Panc1 (cell line): ENCODE measurements around the gene PRMT9. TPM values are rescaled to one million over a fixed set of nuclear protein-coding genes. Genes with fewer than 3 reads are reported as not detected.
A peak's percentile ranks its signal among the peaks of the same experiment; 100 is the strongest.

ENCODE experiments used
- ATAC-seq: fragments of 200-7000 bp; cut with Tn5 transposase; 2 replicates; pipeline ENCODE4 v1.9.1; 2020; ENCODE audit warnings: mild to moderate bottlenecking, moderate library complexity
- BruUV-seq: library from RNA; stranded (reverse); fragments of 400-500 nt; replicated peaks from 2 replicates; lab custom pipeline; 2021; lab: Mats Ljungman, UMichigan
- CTCF ChIA-PET: fragments of 300-600 bp; sonication (Branson Sonifier 250); formaldehyde crosslinking; loops from one replicate; lab custom pipeline; 2022; ENCODE audit warnings: antibody characterized with exemption; lab: Charles Lee
- POLR2A ChIA-PET: fragments of 300-600 bp; sonication (Branson Sonifier 250); formaldehyde crosslinking; loops from one replicate; lab custom pipeline; 2022; ENCODE audit warnings: antibody characterized with exemption; lab: Charles Lee
- DNase-seq: peaks from one replicate; pipeline ENCODE4 v3.0.0-alpha.2; 2010; ENCODE audit warnings: low read depth, low spot score
- H3K27ac ChIP-seq: 2 replicates; pipeline ENCODE4 v1.5.1; 2011; ENCODE audit warnings: mild to moderate bottlenecking, low read length, inconsistent platforms
- H3K27me3 ChIP-seq: fragments of 200-500 bp; sonication (Bioruptor generic); 2 replicates; pipeline ENCODE4 v1.6.0; 2014; ENCODE audit warnings: low read length, inconsistent platforms; ENCODE audit not compliant: control insufficient read depth, insufficient read depth
- H3K36me3 ChIP-seq: fragments of 200-500 bp; sonication (Bioruptor generic); 2 replicates; pipeline ENCODE4 v1.5.1; 2014; ENCODE audit warnings: inconsistent platforms, mild to moderate bottlenecking, low read length, moderate library complexity; ENCODE audit not compliant: control insufficient read depth, insufficient read depth
- H3K4me1 ChIP-seq: 2 replicates; pipeline ENCODE4 v1.5.1; 2011; ENCODE audit warnings: inconsistent platforms, mild to moderate bottlenecking, low read length, moderate library complexity; ENCODE audit not compliant: control insufficient read depth, insufficient read depth
- H3K4me3 ChIP-seq, 2 experiments: 2 replicates each; pipeline ENCODE4 v1.5.1; 2011 to 2012; ENCODE audit warnings: low read depth in 2 of 2, low read length in 2 of 2, mild to moderate bottlenecking in 2 of 2, inconsistent platforms in 1 of 2, moderate library complexity in 1 of 2
- H3K9me3 ChIP-seq: fragments of 200-500 bp; sonication (Bioruptor generic); 2 replicates; pipeline ENCODE4 v1.5.1; 2014; ENCODE audit warnings: low read depth, mild to moderate bottlenecking, inconsistent platforms, low read length, moderate library complexity; ENCODE audit not compliant: control insufficient read depth, insufficient read depth
- POLR2AphosphoS5 ChIP-seq: IDR thresholded peaks from 2 replicates; pipeline ENCODE4 v1.6.1; 2012; ENCODE audit warnings: mild to moderate bottlenecking, low read depth, low read length, moderate library complexity
- SIN3A ChIP-seq: IDR thresholded peaks from 2 replicates; pipeline ENCODE4 v1.6.1; 2012; ENCODE audit warnings: low read depth, mild to moderate bottlenecking, low read length, moderate library complexity, borderline replicate concordance; ENCODE audit not compliant: insufficient read depth
- TCF7L2 ChIP-seq: IDR thresholded peaks from 2 replicates; pipeline ENCODE4 v1.6.1; 2011; ENCODE audit warnings: mild to moderate bottlenecking, low read depth, low read length, inconsistent platforms
- in situ Hi-C: cut with HindIII; loops from 2 replicates; pipeline ENCODE4 v1.10.0; 2016; ENCODE audit warnings: low sequenced_read_pairs, low pct_unique_long_range_greater_than_20kb
- intact Hi-C: fragments of 100-400 bp; cut with micrococcal nuclease; formaldehyde crosslinking; loops from one replicate; pipeline ENCODE4 v1.10.0; 2022; ENCODE audit not compliant: unreplicated experiment
- total RNA-seq: library from RNA; stranded (reverse); gene quantifications from one replicate; pipeline ENCODE4 v1.2.1, GENCODE V29; 2021; ENCODE audit not compliant: unreplicated experiment
- TF ChIP-seq, protein P1 (sequence below): fragments of 450-650 bp; IDR thresholded peaks from 2 replicates; pipeline ENCODE4 v1.5.1; 2017; ENCODE audit warnings: mild to moderate bottlenecking
- TF ChIP-seq, protein P2 (sequence below), 2 experiments: IDR thresholded peaks; 2 replicates each; pipeline ENCODE4 v1.6.1; 2011 to 2012; ENCODE audit warnings: low read depth in 2 of 2, control low read depth in 1 of 2, low read length in 1 of 2, mild to moderate bottlenecking in 1 of 2, moderate library complexity in 1 of 2; ENCODE audit not compliant: insufficient read depth in 1 of 2

Gene PRMT9
- total RNA-seq, 1 experiment from 2014 or later = 4.4 TPM

DNA sequence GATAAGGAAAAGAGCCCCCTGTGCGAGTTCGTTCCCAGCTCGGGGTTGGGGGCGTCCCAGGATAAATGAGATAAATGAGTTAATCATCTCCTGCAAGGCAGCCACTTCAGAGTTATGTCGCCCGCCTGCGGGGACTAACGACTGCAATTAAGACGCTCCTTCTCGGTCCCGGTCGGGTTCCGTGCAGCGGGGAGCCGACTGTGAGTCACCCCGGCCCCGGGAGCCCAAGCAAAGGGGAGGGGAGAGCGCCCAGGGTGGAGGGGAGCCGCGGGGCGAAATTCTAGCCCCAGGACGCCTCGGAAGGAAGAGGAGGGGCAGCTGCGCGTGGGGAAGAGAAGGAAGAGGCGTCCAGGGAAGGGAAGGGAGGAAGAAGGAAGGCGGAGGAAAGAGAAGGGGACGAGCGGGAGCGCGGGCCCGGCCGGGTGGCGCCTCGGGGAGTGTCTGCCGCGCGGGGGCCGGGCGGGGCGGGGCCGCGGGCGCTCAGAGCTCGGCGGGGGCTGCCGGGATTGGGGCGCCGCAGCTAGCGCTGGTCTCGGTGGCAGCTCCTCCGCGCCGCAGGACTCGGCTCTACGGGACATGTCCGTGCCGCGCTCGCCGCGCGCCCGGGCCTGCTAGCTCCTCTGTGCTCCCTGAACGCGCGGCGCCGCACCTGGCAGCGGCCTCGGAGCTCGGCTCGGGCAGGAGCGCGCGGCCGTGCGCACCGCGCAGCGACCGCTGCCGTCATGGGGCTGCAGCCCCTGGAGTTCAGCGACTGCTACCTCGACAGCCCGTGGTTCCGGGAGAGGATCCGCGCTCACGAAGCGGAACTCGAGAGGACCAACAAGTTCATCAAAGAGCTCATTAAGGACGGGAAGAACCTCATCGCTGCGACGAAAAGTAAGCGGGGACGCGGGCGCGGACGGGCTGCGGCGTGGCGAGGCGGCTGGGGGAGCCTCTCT, 47.9 kb upstream of the PRMT9 start, which contains the start of gene ARHGAP10:
Gene ARHGAP10 (plus strand): TSS at position 509 of the 938 bp plus-strand sequence. CDS start 214 bp downstream, at position 723.
- ATAC-seq = peak; percentile 91
- no TSS peak for BruUV-seq
- H3K4me1 ChIP-seq = peaks cover 20% of the 10 kb centered on the region
- H3K27me3 ChIP-seq = no peaks in the 10 kb centered on the region
- peak within 1 kb of the TSS; percentile 71 to 88 for H3K4me3 ChIP-seq
- intact Hi-C loops = no loop called here
- H3K27ac ChIP-seq = peak within 1 kb of the TSS; percentile 83
- ChIA-PET POLR2A (interaction anchor here (0.6 to 0.7 kb wide), 2 partner anchors 49 to 56 kb away, joined by 5 to 18 read pairs; no protein-coding TSS in a partner anchor), CTCF (interaction anchor here (1.7 kb wide), 1 partner anchor 135 kb away, joined by 8 read pairs; no protein-coding TSS in a partner anchor)
- H3K9me3 ChIP-seq = no peaks in the 10 kb centered on the region
- no peak for DNase-seq
- in situ Hi-C loops = no loop called here
- TF ChIP-seq TCF7L2 = no peak; the same call in 1 of the 2 replicates
- TF ChIP-seq SIN3A = peak; percentile 50; the same call in 1 of the 2 replicates
- peak; percentile 34; the same call in 1 of the 2 replicates for TF ChIP-seq POLR2AphosphoS5
- TF ChIP-seq, protein P1, sequence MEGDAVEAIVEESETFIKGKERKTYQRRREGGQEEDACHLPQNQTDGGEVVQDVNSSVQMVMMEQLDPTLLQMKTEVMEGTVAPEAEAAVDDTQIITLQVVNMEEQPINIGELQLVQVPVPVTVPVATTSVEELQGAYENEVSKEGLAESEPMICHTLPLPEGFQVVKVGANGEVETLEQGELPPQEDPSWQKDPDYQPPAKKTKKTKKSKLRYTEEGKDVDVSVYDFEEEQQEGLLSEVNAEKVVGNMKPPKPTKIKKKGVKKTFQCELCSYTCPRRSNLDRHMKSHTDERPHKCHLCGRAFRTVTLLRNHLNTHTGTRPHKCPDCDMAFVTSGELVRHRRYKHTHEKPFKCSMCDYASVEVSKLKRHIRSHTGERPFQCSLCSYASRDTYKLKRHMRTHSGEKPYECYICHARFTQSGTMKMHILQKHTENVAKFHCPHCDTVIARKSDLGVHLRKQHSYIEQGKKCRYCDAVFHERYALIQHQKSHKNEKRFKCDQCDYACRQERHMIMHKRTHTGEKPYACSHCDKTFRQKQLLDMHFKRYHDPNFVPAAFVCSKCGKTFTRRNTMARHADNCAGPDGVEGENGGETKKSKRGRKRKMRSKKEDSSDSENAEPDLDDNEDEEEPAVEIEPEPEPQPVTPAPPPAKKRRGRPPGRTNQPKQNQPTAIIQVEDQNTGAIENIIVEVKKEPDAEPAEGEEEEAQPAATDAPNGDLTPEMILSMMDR = no peak
- TF ChIP-seq, protein P2, sequence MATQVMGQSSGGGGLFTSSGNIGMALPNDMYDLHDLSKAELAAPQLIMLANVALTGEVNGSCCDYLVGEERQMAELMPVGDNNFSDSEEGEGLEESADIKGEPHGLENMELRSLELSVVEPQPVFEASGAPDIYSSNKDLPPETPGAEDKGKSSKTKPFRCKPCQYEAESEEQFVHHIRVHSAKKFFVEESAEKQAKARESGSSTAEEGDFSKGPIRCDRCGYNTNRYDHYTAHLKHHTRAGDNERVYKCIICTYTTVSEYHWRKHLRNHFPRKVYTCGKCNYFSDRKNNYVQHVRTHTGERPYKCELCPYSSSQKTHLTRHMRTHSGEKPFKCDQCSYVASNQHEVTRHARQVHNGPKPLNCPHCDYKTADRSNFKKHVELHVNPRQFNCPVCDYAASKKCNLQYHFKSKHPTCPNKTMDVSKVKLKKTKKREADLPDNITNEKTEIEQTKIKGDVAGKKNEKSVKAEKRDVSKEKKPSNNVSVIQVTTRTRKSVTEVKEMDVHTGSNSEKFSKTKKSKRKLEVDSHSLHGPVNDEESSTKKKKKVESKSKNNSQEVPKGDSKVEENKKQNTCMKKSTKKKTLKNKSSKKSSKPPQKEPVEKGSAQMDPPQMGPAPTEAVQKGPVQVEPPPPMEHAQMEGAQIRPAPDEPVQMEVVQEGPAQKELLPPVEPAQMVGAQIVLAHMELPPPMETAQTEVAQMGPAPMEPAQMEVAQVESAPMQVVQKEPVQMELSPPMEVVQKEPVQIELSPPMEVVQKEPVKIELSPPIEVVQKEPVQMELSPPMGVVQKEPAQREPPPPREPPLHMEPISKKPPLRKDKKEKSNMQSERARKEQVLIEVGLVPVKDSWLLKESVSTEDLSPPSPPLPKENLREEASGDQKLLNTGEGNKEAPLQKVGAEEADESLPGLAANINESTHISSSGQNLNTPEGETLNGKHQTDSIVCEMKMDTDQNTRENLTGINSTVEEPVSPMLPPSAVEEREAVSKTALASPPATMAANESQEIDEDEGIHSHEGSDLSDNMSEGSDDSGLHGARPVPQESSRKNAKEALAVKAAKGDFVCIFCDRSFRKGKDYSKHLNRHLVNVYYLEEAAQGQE (IDR thresholded peaks at IDR 0.05; ENCODE audit: insufficient read depth in 1 of 2, low read depth in 2 of 2, low read length in 1 of 2) = no peak
- no peaks in the 10 kb centered on the region for H3K36me3 ChIP-seq

DNA sequence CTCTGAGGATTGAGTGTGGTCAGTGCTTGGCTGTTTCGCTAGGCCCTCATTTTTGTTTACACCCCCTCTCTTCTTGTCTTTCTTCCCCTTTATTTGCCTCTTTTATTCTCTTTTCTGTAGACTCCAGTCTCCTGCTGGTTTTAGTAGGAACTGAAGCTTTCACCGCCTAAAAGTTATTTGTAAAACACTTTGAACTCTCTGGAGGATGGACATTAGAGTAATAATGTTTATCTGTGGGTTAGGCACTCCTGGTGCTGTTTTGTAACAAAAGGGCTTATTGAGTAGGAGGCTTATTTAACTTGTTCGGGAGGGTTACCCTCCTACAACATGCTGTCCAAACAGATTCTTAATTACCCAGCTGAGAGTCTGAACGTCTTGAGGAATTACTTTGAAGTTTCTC, 46.4 kb upstream of the PRMT9 start:
- no TSS peak for BruUV-seq
- ATAC-seq (no peak), DNase-seq (no peak)
- H3K27ac ChIP-seq = no peak overlapping the region
- in situ Hi-C loops = no loop called here
- no peaks in the 10 kb centered on the region for H3K27me3 ChIP-seq
- no peak overlapping the region for H3K4me3 ChIP-seq
- no peaks in the 10 kb centered on the region for H3K9me3 ChIP-seq
- TF ChIP-seq, protein P1 = no peak
- TF ChIP-seq, protein P2 (IDR thresholded peaks at IDR 0.05; ENCODE audit: insufficient read depth in 1 of 2, low read depth in 2 of 2, low read length in 1 of 2) = no peak
- TF ChIP-seq TCF7L2 (no peak), SIN3A (no peak), POLR2AphosphoS5 (no peak)
- ChIA-PET CTCF (interaction anchor here (1.9 kb wide), 1 partner anchor 137 kb away, joined by 10 read pairs; no protein-coding TSS in a partner anchor), POLR2A (interaction anchor here (0.7 kb wide), 1 partner anchor 35 kb away, joined by 5 read pairs; no protein-coding TSS in a partner anchor)
- H3K4me1 ChIP-seq = peaks cover 10% of the 10 kb centered on the region
- no peaks in the 10 kb centered on the region for H3K36me3 ChIP-seq
- intact Hi-C loops = no loop called here
